ENCODE measurements around the gene WEE1.

The WEE1 gene

DNA sequence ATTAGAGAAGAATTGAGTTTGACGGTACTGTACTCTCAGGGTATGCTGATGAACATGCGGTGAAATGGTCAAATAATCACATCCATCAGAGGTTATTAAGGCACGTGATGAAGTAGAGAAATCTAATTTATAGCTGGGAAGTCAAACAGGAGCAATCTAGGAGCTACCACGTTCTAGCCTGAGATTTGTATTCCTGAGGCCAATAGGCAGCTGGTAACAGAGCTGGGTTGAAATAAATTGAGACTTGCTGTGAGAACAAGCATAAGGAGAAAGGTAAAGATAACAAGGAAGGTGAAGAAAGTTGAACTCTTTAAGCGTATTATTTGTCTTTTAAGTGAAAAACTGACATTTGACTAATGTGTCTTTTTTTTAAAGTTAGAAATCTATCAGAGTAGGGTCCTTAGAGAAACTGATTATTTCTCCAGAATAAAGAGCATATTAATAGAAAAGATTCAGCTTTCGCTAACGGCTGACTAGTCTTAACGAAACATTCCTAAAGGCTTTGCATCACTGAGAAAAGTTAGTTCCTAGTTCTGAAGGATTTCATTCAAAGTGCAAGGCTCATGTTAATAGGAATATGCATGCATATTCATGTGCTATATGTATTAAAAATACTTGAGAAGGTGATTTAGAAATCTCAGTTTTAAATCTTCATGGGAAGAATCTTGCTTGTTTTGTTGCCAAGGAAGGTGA, 5.2 kb upstream of the WEE1 start:
- Mint-ChIP-seq H3K9me3 (no peaks in the 10 kb centered on the region), H3K4me3 (peak overlapping the region; percentile 41 to 71 (median 67)), H3K27ac (peak overlapping the region; percentile 92 to 98 (median 96)), H3K27me3 (ENCODE audit: low read depth) (peaks cover 4% of the 10 kb centered on the region), H3K36me3 (ENCODE audit: low read depth) (no peaks in the 10 kb centered on the region), H3K4me1 (peaks cover 56% of the 10 kb centered on the region)
- TF ChIP-seq, protein P1, sequence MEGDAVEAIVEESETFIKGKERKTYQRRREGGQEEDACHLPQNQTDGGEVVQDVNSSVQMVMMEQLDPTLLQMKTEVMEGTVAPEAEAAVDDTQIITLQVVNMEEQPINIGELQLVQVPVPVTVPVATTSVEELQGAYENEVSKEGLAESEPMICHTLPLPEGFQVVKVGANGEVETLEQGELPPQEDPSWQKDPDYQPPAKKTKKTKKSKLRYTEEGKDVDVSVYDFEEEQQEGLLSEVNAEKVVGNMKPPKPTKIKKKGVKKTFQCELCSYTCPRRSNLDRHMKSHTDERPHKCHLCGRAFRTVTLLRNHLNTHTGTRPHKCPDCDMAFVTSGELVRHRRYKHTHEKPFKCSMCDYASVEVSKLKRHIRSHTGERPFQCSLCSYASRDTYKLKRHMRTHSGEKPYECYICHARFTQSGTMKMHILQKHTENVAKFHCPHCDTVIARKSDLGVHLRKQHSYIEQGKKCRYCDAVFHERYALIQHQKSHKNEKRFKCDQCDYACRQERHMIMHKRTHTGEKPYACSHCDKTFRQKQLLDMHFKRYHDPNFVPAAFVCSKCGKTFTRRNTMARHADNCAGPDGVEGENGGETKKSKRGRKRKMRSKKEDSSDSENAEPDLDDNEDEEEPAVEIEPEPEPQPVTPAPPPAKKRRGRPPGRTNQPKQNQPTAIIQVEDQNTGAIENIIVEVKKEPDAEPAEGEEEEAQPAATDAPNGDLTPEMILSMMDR (IDR thresholded peaks at IDR 0.05; ENCODE audit: unreplicated experiment in 3 of 3): no peak

DNA sequence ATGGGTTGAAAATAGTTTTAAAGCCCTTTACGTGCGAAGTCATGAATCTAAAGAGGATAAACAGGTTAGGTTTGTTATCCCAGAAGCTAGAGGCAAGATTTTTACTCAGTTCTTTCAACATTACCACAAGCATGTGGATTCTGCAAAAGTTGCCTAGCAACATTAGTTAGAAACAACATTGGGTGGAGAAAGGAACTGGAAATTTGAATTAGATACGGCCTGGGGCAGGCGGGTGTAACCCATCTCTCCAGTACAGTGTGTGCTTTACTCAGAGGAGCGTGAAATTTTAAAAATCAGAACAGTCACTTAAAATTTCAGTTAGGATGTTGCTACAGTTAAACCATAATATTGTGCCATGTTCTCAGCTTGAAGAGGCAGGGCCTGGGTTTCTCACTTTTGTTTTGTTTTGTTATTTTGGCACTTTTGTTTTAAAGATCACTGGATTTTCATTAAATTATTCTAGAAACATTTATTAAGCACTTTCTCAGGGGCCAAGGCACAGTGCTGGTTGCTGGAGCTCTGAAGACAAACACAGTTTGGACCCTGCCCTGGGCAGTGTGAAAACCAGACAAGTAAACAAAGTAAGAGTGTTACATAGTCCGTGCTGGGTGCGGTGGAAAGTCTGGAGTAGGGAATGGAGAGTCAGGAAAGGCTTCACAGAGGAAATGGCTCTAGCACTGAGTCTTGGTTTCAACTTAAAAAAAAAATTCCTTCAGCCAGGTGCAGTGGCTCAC, 4.4 kb upstream of the WEE1 start:
- Mint-ChIP-seq H3K4me3 (peak overlapping the region; percentile 41 to 71 (median 67)), H3K27ac (peak overlapping the region; percentile 92 to 98 (median 96)), H3K36me3 (ENCODE audit: low read depth) (no peaks in the 10 kb centered on the region), H3K4me1 (peaks cover 56% of the 10 kb centered on the region), H3K9me3 (no peaks in the 10 kb centered on the region), H3K27me3 (ENCODE audit: low read depth) (peaks cover 4% of the 10 kb centered on the region)
- TF ChIP-seq, protein P1 (IDR thresholded peaks at IDR 0.05; ENCODE audit: unreplicated experiment in 3 of 3): no peak

DNA sequence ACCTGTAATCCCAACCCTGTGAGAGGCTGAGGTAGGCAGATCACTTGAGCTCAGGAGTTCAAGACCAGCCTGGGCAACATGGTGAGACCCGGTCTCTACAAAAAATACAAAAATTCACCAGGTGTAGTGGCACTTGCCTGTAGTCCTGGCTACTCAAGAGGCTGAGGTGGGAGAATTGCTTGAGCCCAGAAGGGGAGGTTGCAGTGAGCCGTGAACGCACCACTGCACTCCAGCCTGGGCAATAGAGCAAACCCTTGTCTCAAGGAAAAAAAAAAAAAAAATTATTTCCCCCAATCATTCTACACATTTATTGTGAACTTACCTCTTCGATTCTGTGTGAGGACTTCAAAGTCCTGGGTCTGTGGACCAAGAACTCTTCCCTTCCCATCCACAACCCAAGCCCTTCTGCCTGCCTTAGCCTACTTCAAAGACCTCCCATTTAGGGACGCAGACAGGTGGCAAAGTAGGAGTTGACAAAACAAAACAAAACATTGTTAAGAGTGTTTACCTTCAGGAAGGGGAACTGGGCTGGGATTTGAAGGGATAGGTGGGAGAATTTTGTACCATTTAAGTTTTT, 3.8 kb upstream of the WEE1 start:
- no peaks in the 10 kb centered on the region for H3K9me3 Mint-ChIP-seq
- H3K27me3 Mint-ChIP-seq (ENCODE audit: low read depth): peaks cover 4% of the 10 kb centered on the region
- no peaks in the 10 kb centered on the region for H3K36me3 Mint-ChIP-seq (ENCODE audit: low read depth)
- H3K4me1 Mint-ChIP-seq: peaks cover 56% of the 10 kb centered on the region
- H3K27ac Mint-ChIP-seq: peak overlapping the region; percentile 92 to 98 (median 96)
- TF ChIP-seq, protein P1 (IDR thresholded peaks at IDR 0.05; ENCODE audit: unreplicated experiment in 3 of 3): no peak
- H3K4me3 Mint-ChIP-seq: peak overlapping the region; percentile 41 to 71 (median 60)

DNA sequence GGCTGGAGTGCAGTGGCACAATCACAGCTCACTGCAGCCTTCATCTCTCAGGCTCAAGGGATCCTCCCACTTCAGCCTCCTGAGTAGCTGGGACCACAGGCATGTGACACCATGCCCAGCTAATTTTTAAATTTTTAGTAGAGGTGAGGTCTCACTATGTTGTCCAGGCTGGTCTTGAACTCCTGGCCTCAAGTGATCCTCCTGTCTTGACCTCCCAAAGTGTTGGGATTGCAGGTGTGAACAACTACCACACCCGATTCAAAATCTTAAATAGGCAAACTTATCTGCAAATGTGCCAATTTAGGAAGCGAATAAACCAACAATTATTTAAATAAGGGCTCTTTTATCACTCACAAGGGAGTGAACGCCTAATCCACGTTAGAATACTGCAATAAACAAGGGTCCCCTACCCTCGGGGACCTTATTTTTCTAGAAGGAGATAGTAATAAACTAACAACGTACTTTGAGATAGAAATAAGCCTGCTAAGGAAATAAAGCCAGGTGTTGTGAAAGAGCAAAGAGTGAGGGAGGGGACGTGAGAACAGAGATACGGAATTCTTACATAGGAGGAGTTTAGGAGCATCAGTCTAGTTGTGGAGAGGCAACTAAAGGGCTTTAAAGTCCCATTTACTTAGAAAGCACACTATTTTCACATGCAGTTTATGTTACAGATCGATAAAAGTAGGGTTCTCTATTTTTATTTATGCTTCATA, 3.0 kb upstream of the WEE1 start:
- Mint-ChIP-seq H3K36me3 (ENCODE audit: low read depth) (no peaks in the 10 kb centered on the region), H3K27ac (peak overlapping the region in 2 of 3 experiments; percentile 96 to 98), H3K27me3 (ENCODE audit: low read depth) (peaks cover 4% of the 10 kb centered on the region), H3K9me3 (no peaks in the 10 kb centered on the region), H3K4me3 (peak overlapping the region; percentile 37 to 74 (median 51)), H3K4me1 (peaks cover 60% of the 10 kb centered on the region)
- TF ChIP-seq, protein P1 (IDR thresholded peaks at IDR 0.05; ENCODE audit: unreplicated experiment in 3 of 3): no peak

DNA sequence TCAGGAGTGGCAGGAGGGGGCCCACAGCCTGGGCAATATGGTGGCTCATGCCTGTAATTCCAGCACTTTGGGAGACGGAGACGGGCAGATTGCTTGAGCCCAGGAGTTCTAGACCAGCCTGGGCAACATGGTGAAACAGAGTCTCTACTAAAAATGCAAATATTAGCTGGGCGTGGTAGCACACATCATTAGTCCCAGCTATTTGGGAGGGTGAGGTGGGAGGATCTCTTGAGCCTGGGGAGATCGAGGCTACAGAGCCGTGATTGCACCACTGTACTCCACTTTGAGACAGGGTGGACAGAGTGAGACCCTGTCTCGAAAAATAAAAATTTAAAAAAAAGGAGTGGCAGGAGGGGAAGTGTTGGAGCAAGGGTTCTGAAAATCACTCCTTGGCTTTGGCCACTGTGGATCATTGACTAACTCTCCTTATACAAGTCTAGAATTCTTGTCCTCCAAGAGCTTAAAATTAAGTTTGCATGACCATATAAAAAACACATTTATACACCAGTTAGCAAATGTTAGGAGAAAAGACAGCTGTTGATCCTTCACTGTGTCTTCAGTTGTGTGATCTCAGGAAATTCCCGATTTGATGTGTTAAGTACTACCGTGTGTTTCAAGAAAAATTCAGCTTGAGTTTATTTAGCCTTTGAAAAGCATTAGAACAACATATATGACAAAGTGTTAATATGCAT, 2.3 kb upstream of the WEE1 start:
- Mint-ChIP-seq H3K27ac (peak overlapping the region; percentile 83 to 88 (median 85)), H3K27me3 (ENCODE audit: low read depth) (peaks cover 4% of the 10 kb centered on the region), H3K4me1 (peaks cover 61% of the 10 kb centered on the region), H3K4me3 (peak overlapping the region; percentile 87 to 88 (median 88)), H3K36me3 (ENCODE audit: low read depth) (peaks cover 4% of the 10 kb centered on the region), H3K9me3 (no peaks in the 10 kb centered on the region)
- TF ChIP-seq, protein P1 (IDR thresholded peaks at IDR 0.05; ENCODE audit: unreplicated experiment in 3 of 3): no peak
